ENCODE results near the gene RANGRF.

RANGRF gene

DNA sequence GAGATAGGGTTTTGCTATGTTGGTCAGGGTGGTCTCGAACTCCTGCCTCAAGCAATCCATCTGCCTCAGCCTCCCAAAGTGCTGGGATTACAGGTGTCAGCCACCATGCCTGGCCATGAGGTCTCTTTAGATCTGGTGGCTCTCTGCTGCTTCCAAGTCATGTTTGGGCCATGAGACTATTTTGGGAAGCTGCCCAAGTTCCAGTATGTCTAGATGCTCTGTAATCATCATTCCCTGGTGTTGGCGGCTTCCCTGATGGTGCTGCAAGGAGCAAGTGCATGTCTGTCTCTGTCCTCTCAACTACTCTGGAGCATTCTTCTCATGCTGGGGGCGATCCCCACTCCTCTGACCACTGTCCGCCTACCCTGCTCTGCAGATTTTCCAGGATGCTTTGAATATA is 44.8 kb downstream of the RANGRF start:
- TF ChIP-seq EGR1 (IDR thresholded peaks at IDR 0.05), result no peak
- TF ChIP-seq TAF1 (IDR thresholded peaks at IDR 0.05; ENCODE audit: low read depth), result no peak
- TF ChIP-seq TCF12 (IDR thresholded peaks at IDR 0.05; ENCODE audit: low read depth), result no peak
- TF ChIP-seq TEAD4 (IDR thresholded peaks at IDR 0.05), result no peak
- TF ChIP-seq, protein P1, sequence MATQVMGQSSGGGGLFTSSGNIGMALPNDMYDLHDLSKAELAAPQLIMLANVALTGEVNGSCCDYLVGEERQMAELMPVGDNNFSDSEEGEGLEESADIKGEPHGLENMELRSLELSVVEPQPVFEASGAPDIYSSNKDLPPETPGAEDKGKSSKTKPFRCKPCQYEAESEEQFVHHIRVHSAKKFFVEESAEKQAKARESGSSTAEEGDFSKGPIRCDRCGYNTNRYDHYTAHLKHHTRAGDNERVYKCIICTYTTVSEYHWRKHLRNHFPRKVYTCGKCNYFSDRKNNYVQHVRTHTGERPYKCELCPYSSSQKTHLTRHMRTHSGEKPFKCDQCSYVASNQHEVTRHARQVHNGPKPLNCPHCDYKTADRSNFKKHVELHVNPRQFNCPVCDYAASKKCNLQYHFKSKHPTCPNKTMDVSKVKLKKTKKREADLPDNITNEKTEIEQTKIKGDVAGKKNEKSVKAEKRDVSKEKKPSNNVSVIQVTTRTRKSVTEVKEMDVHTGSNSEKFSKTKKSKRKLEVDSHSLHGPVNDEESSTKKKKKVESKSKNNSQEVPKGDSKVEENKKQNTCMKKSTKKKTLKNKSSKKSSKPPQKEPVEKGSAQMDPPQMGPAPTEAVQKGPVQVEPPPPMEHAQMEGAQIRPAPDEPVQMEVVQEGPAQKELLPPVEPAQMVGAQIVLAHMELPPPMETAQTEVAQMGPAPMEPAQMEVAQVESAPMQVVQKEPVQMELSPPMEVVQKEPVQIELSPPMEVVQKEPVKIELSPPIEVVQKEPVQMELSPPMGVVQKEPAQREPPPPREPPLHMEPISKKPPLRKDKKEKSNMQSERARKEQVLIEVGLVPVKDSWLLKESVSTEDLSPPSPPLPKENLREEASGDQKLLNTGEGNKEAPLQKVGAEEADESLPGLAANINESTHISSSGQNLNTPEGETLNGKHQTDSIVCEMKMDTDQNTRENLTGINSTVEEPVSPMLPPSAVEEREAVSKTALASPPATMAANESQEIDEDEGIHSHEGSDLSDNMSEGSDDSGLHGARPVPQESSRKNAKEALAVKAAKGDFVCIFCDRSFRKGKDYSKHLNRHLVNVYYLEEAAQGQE (IDR thresholded peaks at IDR 0.05; ENCODE audit: low read depth), result no peak
- TF ChIP-seq ZBTB7A (IDR thresholded peaks at IDR 0.05; ENCODE audit: low read depth), result no peak
- no peak for TF ChIP-seq YY1 (IDR thresholded peaks at IDR 0.05; ENCODE audit: low read depth)
- TF ChIP-seq EP300 (IDR thresholded peaks at IDR 0.05; ENCODE audit: borderline replicate concordance), result no peak
- TF ChIP-seq, protein P2, sequence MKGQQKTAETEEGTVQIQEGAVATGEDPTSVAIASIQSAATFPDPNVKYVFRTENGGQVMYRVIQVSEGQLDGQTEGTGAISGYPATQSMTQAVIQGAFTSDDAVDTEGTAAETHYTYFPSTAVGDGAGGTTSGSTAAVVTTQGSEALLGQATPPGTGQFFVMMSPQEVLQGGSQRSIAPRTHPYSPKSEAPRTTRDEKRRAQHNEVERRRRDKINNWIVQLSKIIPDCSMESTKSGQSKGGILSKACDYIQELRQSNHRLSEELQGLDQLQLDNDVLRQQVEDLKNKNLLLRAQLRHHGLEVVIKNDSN (IDR thresholded peaks at IDR 0.05), result no peak
- TF ChIP-seq NFIC (IDR thresholded peaks at IDR 0.05), result no peak
- no peak for TF ChIP-seq CREB1 (IDR thresholded peaks at IDR 0.05; ENCODE audit: low read depth)
- TF ChIP-seq RAD21 (IDR thresholded peaks at IDR 0.05; ENCODE audit: low read depth), result no peak
- TF ChIP-seq FOXM1 (IDR thresholded peaks at IDR 0.05; ENCODE audit: borderline replicate concordance, low read depth), result no peak
- TF ChIP-seq CEBPB (IDR thresholded peaks at IDR 0.05), result no peak
- TF ChIP-seq, protein P3, sequence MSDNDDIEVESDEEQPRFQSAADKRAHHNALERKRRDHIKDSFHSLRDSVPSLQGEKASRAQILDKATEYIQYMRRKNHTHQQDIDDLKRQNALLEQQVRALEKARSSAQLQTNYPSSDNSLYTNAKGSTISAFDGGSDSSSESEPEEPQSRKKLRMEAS (IDR thresholded peaks at IDR 0.05), result no peak

DNA sequence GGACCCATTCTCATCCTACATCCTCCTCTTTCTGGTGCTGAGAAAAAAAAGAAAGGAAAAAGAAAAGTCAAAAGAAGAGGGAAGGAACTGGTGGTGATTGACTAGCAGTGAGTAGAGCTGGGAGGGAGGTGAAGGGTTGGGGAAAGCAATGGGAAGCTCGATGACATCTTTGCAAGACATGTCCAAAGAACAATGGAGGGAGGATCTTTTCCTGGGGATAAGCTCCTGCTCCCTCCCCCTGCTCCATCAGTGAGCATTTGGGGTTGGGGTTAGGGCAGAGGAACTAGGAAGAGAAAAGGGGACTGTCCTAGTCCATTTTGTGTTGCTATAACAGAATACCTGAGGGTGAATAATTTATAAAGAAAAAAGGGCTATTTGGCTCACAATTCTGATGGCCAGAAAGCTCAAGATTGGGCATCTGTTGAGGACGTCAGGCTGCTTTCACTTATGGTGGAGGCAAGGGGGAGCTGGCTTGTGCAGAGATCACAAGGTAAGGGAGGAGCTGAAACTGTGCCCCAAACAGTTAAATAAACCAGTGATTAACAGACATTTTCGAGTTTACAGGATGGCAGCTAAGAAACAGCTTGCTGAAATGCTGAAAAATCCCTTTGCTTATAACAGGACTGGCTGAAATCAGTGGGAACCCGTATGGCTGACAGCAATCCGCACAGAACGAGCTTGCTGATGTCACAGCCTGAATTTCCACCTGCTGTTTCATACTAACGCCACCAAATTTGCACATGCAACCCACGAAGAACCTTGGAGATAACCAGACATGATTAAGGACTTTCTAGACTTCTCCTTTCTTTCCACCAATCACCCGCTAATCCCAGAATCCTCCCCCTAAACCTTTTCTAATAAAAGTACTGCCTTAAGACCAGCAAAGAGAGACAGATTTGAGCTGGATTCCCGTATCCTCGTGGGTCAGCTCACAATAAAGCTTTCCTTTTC is 49.6 kb downstream of the RANGRF start:
- TF ChIP-seq RAD21 (IDR thresholded peaks at IDR 0.05; ENCODE audit: low read depth) (no peak), CEBPB (IDR thresholded peaks at IDR 0.05) (no peak), TCF12 (IDR thresholded peaks at IDR 0.05; ENCODE audit: low read depth) (no peak), ZBTB7A (IDR thresholded peaks at IDR 0.05; ENCODE audit: low read depth) (no peak), TEAD4 (IDR thresholded peaks at IDR 0.05) (no peak), FOXM1 (IDR thresholded peaks at IDR 0.05; ENCODE audit: borderline replicate concordance, low read depth) (no peak), TAF1 (IDR thresholded peaks at IDR 0.05; ENCODE audit: low read depth) (no peak), CREB1 (IDR thresholded peaks at IDR 0.05; ENCODE audit: low read depth) (no peak), YY1 (IDR thresholded peaks at IDR 0.05; ENCODE audit: low read depth) (no peak)
- TF ChIP-seq, protein P1 (IDR thresholded peaks at IDR 0.05; ENCODE audit: low read depth), result no peak

DNA sequence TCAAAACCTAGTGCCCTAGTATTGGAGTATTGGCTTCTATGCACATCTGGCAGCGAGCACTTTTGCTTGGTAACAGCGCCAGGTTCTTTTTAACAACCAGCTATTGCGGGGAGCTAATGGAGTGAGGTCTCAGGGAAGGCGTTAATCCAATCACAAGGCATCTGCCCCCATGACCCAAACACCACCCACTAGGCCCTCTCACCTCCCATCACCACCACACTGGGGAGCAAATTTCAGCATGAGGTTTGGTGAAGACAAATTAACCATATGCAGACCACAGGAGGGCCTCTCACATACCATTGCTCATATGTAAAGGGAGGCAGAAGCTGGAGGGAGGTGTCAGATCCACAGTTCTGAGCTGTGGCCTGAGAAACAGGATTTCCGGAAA is 50.3 kb downstream of the RANGRF start:
- TF ChIP-seq, protein P2 (IDR thresholded peaks at IDR 0.05), result no peak
- TF ChIP-seq TCF12 (IDR thresholded peaks at IDR 0.05; ENCODE audit: low read depth) (no peak), YY1 (IDR thresholded peaks at IDR 0.05; ENCODE audit: low read depth) (no peak)

DNA sequence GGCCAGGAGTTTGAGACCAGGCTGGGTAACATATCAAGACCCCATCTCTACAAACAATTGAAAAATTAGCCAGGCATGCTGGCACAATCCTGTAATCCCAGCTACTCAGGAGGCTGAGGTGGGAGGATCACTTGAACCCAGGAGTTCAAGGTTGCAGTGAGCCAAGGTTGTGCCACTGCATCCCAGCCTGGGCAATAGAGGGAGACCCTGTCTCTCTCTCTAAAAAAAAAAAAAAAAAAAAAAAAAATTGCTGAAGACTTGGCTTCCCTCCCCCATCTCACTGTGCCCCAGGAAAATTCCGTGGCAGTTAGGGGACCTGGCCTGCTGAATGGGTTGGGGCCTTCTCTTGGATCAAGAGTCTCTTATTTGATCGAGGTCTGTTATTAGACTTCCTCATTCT is 51.1 kb downstream of the RANGRF start, which contains the start of gene ODF4:
TSS of gene ODF4 (plus strand) at position 301 of the 400 bp plus-strand sequence. CDS start 212 bp downstream, outside the sequence.
- TF ChIP-seq EGR1 (IDR thresholded peaks at IDR 0.05) (no peak), EP300 (IDR thresholded peaks at IDR 0.05; ENCODE audit: borderline replicate concordance) (no peak), NFIC (IDR thresholded peaks at IDR 0.05) (no peak), TAF1 (IDR thresholded peaks at IDR 0.05; ENCODE audit: low read depth) (no peak)
